WERI-Rb-1 (cell line): Measurements from ENCODE around the gene SHROOM3.
A peak's percentile ranks its signal among the peaks of the same experiment; 100 is the strongest.

Experiments
- DNase-seq: peaks from one replicate; pipeline ENCODE4 v3.0.0-alpha.2; 2020
- H3K27ac ChIP-seq: fragments of 250-450 bp; sonication (Bioruptor Pico); 2 replicates; pipeline ENCODE4 v1.5.1; 2020; ENCODE audit warnings: mild to moderate bottlenecking, moderate library complexity
- H3K27me3 ChIP-seq: fragments of 250-450 bp; sonication (Bioruptor Pico); 2 replicates; pipeline ENCODE4 v1.5.1; 2021; ENCODE audit warnings: mild to moderate bottlenecking, low read depth, moderate library complexity; ENCODE audit not compliant: insufficient read depth, severe bottlenecking
- H3K36me3 ChIP-seq: fragments of 250-450 bp; sonication (Bioruptor Pico); 2 replicates; pipeline ENCODE4 v1.5.1; 2020; ENCODE audit warnings: mild to moderate bottlenecking, moderate library complexity
- H3K4me3 ChIP-seq: 2 replicates; pipeline ENCODE4 v1.5.1; 2011; ENCODE audit warnings: low read depth, mild to moderate bottlenecking, control low read depth, low read length
- H3K9me3 ChIP-seq: fragments of 250-450 bp; sonication (Bioruptor Pico); 2 replicates; pipeline ENCODE4 v1.5.1; 2021; ENCODE audit warnings: mild to moderate bottlenecking, moderate library complexity; ENCODE audit not compliant: severe bottlenecking
- CTCF ChIP-seq: IDR thresholded peaks from 2 replicates; pipeline ENCODE4 v1.5.1; 2011; ENCODE audit warnings: low read depth, mild to moderate bottlenecking, control low read depth, inconsistent platforms, low read length

The SHROOM3 gene

GRCh38 chr4:76545226-76545884 is 110.3 kb downstream of the SHROOM3 start:
- DNase-seq, result no peak
- Histone ChIP-seq H3K9me3 (no peaks in the 10 kb centered on the region), H3K27me3 (no peaks in the 10 kb centered on the region), H3K4me3 (no peak overlapping the region), H3K27ac (no peak overlapping the region), H3K36me3 (no peaks in the 10 kb centered on the region)
- no peak for TF ChIP-seq CTCF

- Histone ChIP-seq H3K4me3 (no peak overlapping the region), H3K27me3 (no peaks in the 10 kb centered on the region), H3K27ac (no peak overlapping the region)
Observed at GRCh38 chr4:76546327-76546726, 111.3 kb downstream of the SHROOM3 start.

GRCh38 chr4:76546759-76547742 is 112.0 kb downstream of the SHROOM3 start:
- Histone ChIP-seq H3K36me3 (no peaks in the 10 kb centered on the region), H3K27me3 (no peaks in the 10 kb centered on the region), H3K9me3 (no peaks in the 10 kb centered on the region), H3K4me3 (no peak overlapping the region), H3K27ac (no peak overlapping the region)
- no peak for TF ChIP-seq CTCF
- DNase-seq, result peak; percentile 60

More at GRCh38 chr4:76546327-76546726, 111.3 kb downstream of the SHROOM3 start:
- no peak for DNase-seq
- no peak for TF ChIP-seq CTCF
- no peaks in the 10 kb centered on the region for H3K9me3 ChIP-seq
- H3K36me3 ChIP-seq, result no peaks in the 10 kb centered on the region

- no peaks in the 10 kb centered on the region for H3K36me3 ChIP-seq
Observed at GRCh38 chr4:76548704-76549103, 113.7 kb downstream of the SHROOM3 start.

GRCh38 chr4:76549765-76550164 is 114.7 kb downstream of the SHROOM3 start:
- no peak for TF ChIP-seq CTCF
- Histone ChIP-seq H3K36me3 (no peaks in the 10 kb centered on the region), H3K4me3 (no peak overlapping the region), H3K9me3 (no peaks in the 10 kb centered on the region), H3K27ac (no peak overlapping the region), H3K27me3 (no peaks in the 10 kb centered on the region)
- no peak for DNase-seq

More at GRCh38 chr4:76548704-76549103, 113.7 kb downstream of the SHROOM3 start:
- no peak for TF ChIP-seq CTCF
- H3K27ac ChIP-seq, result no peak overlapping the region
- no peaks in the 10 kb centered on the region for H3K9me3 ChIP-seq
- no peak for DNase-seq
- no peak overlapping the region for H3K4me3 ChIP-seq
- H3K27me3 ChIP-seq, result no peaks in the 10 kb centered on the region
